Measurements from ENCODE around the gene ATN1.
"Not testable (repeated sequence)": the region's sequence is repeated elsewhere in the genome, so short reads cannot be mapped to it uniquely, and the experiment has no call there.

The ATN1 gene

GRCh38 chr12:6904280-6905276 lies 23.2 kb upstream of the ATN1 start, which contains the start of gene LRRC23:
Gene LRRC23, plus strand, starts transcription at chr12:6904822. Its CDS starts 812 bp downstream, at chr12:6905634.
- DNase-seq: peak; percentile 98

GRCh38 chr12:6905414-6906040 lies 22.2 kb upstream of the ATN1 start:
- no peak for DNase-seq

- DNase-seq: not testable (repeated sequence)
These were observed 19.6 kb upstream of the ATN1 start for GRCh38 chr12:6908141-6908540.

GRCh38 chr12:6909421-6910145 lies 18.2 kb upstream of the ATN1 start:
- DNase-seq: no peak

GRCh38 chr12:6912164-6912935 lies 15.4 kb upstream of the ATN1 start:
- no peak for DNase-seq

GRCh38 chr12:6914246-6914946 lies 13.4 kb upstream of the ATN1 start, which contains the start of gene ENO2:
Gene ENO2, plus strand, starts transcription at chr12:6914580. Its CDS starts 1,253 bp downstream, at chr12:6915833.
- peak; percentile 49 for DNase-seq

- DNase-seq: no peak
These were observed 12.6 kb upstream of the ATN1 start for GRCh38 chr12:6914947-6915788.

GRCh38 chr12:6915789-6916285 lies 11.9 kb upstream of the ATN1 start:
- DNase-seq: no peak

GRCh38 chr12:6916426-6917200 lies 11.1 kb upstream of the ATN1 start:
- DNase-seq: no peak

- no peak for DNase-seq
These were observed 10.1 kb upstream of the ATN1 start for GRCh38 chr12:6917491-6918231.

GRCh38 chr12:6919588-6919987 lies 8.2 kb upstream of the ATN1 start:
- DNase-seq: no peak

- DNase-seq: no peak
These were observed 6.2 kb upstream of the ATN1 start for GRCh38 chr12:6921539-6921938.

- no peak for DNase-seq
These were observed 5.5 kb upstream of the ATN1 start for GRCh38 chr12:6921996-6922946.

- no peak for DNase-seq
These were observed 4.6 kb upstream of the ATN1 start for GRCh38 chr12:6923003-6923732.

GRCh38 chr12:6923851-6924250 lies 3.9 kb upstream of the ATN1 start:
- DNase-seq: no peak

- no peak for DNase-seq
These were observed 2.6 kb upstream of the ATN1 start for GRCh38 chr12:6925239-6925539.

Measured in NCI-H1105 (cell line).